ENCODE data around the gene EMC10.
"Not testable (repeated sequence)": the region's sequence is repeated elsewhere in the genome, so short reads cannot be mapped to it uniquely, and the experiment has no call there.

EMC10 gene

DNA sequence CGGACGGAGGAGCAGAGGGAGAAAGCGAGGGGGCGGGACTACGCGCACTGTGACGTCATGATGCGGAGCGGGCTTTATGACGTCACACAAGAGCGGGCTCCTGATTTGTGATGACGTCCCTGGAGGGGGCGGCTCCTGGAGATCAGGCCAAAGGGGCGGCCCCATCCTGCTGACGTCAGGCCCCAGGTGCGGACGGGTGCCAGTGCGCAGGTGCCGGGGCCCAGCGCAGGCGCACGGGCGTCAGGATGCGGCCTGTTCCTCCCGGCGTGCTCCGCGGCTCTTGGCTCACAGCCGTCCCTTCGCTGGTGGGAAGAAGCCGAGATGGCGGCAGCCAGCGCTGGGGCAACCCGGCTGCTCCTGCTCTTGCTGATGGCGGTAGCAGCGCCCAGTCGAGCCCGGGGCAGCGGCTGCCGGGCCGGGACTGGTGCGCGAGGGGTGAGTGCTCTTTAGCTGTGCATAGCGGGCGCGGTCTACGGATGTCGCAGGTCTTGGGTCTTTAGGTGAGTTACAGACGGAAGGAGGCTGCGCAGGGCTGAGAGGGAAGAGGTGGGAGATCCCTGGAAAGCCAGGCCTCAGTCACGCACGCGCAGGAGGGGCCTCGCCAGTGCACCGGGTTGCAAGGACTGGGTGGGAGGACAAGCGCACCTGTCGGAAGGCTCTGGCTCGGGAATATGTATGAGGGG is at the start of gene EMC10, which contains the start of gene GARIN5A:
Gene EMC10, plus strand, starts transcription at position 284 of the 683 bp plus-strand sequence. Its CDS starts 38 bp downstream, at position 322.
Gene GARIN5A, minus strand, starts transcription at position 625 of the 683 bp plus-strand sequence. Its CDS starts 460 bp downstream, at position 165.
- DNase-seq, result peak; percentile 97

DNA sequence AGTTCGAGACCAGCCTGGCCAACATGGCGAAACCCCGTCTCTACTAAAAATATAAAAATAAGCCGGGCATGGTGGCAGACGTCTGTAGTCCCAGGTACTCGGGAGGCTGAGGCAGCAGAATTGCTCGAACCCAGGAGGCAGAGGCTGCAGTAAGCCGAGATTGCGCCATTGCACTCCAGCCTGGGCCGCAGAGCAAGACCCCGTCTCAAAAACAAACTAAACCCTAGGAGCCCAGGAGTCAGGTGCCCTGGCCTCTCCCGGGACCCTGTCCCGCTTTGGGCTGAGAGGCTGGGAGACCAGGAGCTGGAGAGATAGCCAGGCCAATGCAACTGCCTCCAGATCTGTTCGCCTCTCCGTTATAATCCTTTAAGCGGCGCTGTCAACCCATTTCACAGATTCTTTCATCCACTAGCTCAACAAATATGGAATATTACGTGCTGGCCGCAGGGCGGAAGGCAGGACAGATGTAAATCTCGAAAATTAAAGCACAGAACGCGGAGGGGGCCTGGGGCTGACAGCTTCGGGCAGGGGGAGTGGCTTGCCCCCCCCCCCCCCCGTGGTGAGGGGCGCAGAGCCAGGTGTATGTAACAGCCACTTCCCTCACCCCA is 48.9 kb upstream of the EMC10 start:
- no peak for DNase-seq

DNA sequence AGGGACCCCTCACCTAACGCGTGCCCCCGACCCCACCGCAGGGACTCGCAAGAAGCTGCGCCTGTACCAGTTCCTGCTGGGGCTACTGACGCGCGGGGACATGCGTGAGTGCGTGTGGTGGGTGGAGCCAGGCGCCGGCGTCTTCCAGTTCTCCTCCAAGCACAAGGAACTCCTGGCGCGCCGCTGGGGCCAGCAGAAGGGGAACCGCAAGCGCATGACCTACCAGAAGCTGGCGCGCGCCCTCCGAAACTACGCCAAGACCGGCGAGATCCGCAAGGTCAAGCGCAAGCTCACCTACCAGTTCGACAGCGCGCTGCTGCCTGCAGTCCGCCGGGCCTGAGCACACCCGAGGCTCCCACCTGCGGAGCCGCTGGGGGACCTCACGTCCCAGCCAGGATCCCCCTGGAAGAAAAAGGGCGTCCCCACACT is 48.3 kb upstream of the EMC10 start:
- peak; percentile 56 for DNase-seq

DNA sequence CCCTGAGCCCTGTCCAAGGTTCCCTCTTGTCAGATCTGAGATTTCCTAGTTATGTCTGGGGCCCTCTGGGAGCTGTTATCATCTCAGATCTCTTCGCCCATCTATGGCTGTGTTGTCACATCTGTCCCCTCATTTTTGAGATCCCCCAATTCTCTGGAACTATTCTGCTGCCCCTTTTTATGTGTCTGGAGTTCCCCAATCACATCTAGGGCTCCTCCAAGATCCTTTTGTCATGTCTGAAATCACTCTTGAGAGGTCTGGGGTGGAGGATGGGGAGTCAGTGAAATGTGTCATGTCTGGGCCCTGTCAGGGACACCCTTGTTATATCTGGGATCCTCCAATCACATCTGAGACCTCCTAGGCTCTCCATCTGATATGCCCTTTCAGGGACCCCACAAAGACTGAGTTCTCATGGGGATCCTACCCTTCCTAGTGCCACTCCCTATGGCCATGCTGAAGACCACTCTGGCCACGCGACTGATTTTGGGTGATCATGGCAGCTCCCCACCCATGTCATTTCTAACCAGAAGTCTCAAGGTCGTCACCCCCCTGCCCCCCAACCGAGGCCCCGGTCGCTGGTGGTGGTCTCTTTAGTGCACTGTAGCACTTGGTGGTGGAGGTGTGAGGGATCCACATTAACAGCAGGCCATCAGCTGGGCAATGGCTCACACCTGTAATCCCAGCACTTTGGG is 47.4 kb upstream of the EMC10 start:
- no peak for DNase-seq

DNA sequence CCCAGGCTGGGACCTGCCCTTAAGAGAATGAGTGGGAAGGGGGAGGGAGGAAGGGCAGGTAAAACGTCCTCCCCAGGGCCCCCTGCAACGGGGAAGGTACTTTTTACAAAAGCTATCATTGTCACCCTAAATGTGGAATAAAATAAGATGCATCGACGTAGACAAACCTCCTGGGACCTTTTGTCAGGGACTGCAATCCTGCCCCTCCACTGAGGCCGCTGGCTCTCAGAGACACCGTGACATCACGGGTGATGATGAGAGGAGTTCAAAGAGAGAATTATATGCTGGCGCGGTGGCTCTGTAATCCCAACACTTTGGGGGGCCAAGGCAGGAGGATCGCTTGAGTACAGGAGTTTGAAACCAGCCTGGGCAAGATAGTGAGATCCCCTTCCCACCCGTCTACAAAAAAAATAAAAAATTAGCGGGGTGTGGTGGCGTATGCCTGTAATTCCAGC is 45.4 kb upstream of the EMC10 start:
- no peak for DNase-seq

DNA sequence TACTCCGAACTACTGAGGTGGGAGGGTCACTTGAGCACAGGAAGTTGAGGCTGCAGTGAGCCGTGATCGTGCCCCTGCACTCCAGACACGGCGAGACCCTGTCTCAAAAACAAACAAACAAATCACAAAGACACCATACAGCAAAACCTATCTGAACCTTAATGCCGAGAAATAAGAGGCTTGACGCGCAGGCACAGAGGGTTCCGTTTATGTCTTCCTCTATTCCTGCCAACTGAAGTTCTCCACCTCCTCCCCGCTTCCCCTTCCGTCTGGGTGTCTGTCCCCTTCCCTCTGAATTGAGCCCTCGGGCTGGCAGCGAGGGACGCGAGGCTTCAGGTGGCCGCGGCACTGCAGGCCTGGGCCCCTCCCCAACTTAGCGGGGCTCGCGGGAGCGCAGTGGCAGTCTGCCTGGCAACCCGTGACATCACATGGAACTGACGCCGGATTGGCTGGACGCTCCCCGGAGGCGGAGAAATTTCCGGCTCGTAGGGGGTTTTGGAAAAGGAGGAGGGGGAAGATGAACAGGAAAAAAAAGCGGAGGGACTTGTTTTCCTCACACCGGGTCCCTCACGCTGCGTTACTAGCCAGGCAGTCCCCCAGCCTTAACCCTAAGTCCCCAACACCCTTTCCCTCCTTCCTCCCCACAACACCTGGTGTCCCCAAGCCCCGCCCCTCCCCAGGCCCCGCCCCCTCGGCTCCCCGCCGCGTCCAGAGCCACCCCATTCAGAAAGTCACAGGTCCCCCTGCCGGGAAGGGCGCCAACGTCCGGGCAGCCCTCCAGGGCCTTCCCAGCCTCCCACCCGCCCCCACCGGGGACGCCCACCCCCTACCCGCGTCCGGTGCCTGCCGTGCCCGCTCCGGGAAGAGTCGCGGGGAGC is 44.7 kb upstream of the EMC10 start:
- DNase-seq, result peak; percentile 93

DNA sequence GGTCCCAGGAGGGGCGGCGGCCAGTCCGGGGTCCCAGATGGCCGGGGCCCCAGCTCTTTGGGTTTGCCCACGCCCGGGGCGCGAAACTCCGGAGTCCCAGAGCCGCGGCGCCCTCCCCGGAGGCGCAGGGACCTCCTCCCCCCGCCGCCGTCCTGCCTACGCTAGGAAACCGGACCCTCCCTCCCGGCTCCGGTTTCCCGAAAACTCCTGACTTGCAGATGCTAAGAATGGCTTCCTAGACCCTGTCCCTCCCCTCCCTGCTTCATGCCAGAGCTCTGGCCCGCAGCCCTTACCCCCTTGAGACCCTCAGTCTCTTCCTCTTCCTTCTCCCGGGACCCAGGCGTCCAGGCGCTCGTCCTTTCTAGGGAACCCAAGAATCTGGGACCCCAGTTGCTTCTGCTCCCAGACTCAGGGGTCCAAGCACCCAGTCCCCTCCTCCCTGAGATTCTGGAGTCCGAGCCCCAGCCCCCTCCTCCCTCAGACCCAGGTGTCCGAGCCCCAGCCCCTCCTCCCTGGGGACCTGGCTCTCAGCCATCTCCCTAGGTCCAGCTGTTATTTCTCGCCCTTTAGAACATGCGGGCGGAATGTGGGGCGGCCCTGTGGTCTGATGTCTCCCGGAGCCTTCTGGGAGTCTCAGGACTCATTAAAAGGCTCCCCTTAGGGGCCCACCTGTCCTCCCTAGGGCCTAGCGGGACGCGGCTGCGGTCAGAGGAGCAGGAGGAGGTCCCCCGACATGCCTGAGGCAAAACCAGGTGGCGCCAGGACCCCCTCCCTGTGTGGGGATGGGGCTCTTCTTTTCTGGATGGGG is 43.9 kb upstream of the EMC10 start, which contains the start of gene MYBPC2:
Gene MYBPC2, plus strand, starts transcription at position 672 of the 808 bp plus-strand sequence. Its CDS starts 62 bp downstream, at position 734.
- DNase-seq, result no peak

DNA sequence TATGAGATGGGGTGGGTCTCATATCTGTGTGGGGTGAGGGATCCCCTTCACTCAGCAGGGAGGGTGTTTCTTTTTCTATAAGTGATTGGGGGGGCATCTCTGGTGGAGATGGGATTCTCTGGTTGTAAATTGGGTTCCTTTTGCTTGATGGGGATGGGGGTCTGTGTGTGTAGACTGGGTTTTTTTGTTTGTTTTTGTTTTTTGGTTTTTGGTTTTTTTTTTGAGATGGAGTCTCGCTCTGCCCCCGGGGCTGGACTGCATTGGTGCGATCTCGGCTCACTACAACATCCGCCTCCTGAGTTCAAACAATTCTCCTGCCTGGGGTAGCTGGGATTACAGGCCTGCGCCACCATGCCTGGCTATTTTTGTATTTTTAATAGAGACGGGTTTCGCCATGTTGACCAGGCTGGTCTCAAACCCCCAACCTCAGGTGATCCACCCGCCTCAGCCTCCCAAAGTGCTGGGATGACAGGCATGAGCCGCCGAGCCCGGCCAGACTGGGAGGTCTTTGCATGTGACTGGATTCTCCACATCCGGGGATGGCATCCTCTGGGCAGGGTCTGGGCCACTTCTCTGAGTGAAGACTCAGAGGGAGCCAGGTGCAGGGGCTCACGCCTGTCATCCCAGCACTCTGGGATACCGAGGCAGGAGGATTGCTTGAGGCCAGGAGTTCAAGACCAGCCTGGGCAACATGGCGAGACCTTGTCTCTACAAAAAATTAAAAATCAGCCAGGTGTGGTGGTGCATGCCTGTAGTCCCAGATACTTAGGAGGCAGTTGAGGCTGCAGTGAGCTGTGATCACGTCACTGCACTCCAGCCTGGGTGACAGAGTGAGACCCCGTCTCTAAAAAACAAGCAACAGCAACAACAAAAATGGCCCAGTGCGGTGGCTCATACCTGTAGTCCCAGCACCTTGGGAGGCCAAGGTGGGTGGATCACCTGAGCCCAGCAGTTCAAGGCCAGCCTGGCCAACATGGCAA is 42.8 kb upstream of the EMC10 start:
- no peak for DNase-seq

DNA sequence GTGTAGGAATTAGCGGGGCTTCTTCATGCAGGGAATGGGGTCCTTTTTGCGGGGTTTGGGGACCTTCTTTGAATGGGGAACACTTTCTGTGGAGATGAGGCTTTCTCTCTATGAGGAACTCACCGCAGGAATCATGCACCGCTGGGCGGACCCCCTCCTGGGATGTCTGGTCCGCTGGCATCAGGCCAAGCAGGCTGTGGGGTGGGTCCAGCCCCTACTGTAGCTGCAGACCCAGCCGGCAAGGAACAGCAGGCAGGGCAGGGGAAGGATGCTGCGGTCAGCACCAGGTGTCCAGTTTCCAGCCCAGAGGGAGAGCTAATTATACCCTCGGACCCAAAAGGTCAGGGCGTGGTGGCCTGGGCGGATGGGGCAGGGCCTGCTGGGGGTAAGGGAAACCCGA is 41.8 kb upstream of the EMC10 start:
- no peak for DNase-seq

DNA sequence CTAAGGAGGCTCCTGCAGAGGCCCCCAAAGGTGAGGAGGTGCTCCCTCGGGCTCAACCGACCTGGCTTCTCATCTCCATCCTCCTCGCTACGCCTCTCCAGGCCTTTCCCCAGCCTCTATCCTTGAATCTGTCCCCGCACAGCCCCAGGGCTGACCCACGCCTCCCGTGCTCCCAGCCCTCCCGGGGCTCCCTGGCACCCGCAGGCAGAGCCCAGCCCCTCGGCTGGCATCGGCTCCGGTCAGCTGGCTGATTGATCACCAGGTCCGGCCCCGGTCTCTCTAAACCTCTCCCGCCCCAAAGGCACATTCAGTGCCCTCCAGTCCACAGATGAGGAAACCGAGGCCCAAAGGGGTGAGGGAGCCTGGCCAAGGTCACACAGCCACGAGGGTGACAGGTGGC is 41.1 kb upstream of the EMC10 start:
- no peak for DNase-seq

DNA sequence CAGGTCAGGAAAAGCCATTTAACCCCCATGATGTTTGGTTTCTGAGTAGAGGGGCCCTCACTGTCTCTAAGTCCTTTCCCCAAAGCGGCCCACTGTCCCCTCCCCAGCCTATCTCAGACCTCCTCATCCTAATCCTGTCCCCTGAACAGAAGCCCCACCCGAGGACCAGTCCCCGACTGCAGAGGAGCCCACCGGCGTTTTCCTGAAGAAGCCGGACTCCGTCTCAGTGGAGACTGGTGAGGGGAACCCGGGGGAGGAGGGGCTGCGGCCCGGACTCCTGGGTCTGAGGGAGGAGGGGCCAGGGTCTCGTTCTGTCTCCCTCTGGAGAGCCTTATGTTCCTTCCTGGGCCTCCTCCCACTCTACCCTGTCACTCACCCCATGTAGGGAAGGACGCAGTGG is 40.7 kb upstream of the EMC10 start:
- no peak for DNase-seq

DNA sequence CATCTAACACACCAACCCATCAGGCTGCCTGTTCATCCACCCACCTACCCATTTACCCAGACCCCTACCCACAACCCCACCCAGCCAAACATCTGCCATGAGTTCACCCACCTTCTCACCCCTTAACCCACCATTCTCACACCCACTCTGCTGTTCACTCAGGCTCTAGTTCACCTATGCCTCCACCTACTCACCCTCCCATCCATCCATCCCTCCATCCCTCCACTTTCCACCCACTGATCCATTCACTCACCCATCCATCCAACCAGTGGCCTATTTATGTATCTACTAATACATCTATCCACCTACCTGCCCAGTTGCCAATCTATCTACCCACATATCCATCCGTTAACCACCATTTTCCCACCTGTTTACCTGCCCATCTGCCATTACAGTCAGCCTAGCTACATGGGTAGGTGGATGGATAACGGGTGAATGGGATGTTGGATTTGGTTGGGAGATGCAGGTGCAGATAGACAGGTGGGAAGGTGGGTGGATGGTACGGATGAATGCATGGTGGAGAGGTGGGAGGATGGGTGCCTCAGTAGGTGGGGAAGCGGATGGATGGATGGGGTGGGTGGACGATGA is 38.4 kb upstream of the EMC10 start:
- DNase-seq, result no peak

DNA sequence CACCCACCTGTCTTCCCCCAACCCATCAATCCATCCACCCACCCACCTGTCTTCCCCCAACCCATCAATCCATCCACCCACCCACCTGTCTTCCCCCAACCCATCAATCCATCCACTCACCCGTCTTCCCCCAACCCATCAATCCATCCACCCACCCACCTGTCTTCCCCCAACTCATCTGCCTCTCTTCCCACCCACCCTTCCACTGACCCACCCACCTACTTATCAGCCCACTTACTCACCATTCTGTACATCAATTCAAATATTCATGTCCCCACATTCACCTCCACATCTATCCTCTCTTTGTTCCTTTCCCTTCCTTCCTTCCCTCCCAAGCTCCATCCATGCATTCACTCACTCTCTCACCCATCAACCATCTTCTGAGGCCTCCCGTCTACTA is 37.2 kb upstream of the EMC10 start:
- DNase-seq, result not testable (repeated sequence)

DNA sequence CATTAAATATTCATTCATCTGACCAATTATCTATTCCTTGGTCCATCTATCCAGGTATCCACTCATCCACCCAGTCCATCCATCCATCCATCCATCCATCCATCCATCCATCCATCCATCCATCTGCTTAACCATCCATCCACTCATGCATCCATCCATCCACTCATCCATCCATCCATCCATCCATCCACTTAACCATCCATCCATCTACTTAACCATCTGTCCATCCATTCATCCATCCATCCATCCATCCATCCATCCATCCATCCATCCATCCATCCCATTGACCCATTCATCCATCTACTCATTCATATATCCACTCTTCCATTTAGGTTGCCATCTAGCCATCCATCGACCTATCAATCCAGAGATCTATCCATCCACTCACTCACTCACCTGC is 32.2 kb upstream of the EMC10 start:
- no peak for DNase-seq

DNA sequence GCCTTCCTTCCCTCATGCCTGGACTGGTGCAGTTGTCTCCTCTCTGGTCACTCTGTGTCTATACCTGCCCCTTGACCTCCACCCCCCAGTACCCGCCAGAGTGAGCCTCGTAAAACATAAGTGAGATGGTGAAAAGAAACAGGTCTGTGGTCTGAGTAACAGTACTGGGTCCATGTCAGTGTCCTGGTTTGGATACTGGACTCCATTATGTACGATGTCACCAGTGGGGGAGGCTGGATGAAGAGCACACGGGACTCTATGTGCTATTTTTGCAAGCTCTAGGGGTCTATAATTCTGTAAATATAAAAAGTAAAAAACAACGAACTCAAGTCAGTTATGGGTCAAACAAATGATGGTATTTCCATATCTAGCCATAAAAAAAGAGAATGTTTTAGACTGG is 29.3 kb upstream of the EMC10 start:
- no peak for DNase-seq

DNA sequence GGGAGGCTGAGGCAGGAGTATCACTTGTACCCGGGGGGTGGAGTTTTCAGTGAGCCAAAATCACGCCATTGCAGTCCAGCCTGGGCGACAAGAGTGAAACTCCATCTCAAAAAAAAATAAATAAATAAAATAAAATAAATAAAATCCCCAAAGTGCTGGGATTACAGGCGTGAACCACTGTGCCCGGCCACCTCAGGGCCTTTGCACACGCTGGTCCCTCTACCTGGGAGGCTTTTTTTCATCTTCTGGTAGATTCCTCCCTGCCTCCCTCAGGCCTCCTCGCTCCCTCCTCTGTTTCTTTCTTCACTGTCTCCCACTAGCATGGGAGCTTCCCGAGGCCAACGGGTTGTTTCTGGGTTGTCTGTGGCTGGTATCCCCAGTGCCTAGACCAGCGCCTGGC is 28.6 kb upstream of the EMC10 start:
- DNase-seq, result no peak

DNA sequence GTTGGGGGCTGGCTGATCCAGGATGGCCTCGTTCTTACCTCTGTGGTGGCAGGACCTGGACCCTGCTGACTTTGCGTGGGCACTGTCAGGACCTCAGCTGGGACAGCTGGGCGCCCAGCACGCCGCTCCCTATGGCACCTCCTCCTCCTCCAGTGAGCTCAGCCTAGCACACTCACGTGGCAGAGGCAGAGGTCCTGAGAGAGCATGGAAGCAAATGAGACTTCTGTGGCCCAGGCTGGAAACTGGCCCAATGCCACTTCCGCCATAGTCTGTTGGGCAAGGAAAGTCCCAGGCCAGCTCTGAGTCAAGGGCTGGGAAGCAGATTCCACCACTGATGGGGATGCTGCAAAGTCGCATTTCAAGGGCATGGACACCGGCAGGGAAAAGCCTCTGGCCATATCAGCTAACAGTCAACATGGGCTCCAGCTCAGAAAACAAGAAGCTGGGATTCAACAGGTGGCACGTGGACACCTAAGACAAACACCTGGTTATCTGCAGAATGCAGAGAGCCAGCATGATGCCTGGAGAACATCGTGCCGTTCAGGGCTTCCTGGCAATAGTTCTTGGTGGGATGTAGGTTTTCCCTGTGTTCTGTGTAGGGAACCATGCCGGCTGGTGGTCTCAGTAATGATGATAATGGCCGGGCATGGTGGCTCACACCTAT is 26.9 kb upstream of the EMC10 start:
- DNase-seq, result no peak

DNA sequence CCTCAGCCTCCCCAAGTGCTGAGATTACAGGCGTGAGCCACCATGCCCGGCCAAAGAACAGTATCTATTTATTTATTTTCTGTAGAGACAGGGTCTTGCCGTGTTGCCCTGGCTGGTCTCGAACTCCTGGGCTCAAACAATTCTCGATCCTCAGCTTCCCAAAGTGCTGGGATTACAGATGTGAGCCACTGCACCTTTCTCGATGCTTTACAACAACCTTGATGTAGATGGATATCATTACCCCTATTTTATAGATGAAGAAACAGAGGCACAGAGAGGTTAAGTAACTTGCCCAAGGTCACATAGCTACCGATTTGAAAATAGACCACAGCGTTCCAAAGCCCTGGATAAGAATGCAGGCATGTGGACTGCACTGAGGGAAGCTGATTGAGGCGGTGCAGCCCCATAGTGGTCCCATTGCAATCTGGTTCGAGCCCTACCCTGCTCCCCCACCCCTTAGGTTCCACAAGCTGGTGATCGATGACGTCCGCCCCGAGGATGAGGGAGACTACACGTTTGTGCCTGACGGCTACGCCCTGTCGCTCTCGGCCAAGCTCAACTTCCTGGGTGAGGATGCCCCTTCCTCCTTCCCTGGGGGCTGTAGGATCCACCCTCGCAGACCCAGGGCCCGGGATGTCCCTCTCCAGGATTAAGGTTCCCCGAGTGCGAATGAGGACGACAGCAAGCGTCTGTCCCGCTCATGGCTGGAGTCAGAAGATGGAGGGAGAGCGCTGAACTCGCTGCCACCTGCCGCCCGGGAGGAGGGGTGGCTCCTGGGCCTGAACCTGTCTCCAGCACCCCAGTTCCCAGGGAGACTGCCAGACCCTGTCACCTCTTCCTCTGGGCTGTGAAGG is 25.7 kb upstream of the EMC10 start:
- DNase-seq, result no peak

DNA sequence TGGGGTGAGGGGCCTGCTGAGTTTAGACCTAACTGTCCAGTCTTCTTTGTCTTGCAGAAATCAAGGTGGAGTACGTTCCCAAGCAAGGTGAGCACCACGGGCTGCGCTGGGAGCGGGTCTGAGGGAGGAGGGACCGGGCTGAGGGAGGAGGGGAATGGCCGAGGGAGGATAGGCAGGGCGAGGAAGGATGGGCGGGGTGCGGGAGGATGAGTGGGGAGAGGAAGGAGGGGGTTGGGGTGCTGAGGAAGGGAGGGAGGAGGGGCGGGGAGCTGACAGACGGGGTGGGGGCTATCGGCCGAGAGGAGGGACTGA is 25.1 kb upstream of the EMC10 start:
- DNase-seq, result no peak
